K562 (cell line): ENCODE data around the gene MVK. TPM values are rescaled to one million over a fixed set of nuclear protein-coding genes. Genes with fewer than 3 reads are reported as not detected.

Experiments used
- ATAC-seq: fragments of 200-7000 bp; cut with Tn5 transposase; 3 replicates; pipeline ENCODE4 v1.9.1; 2020; ENCODE audit warnings: moderate library complexity
- BruUV-seq: library from RNA; stranded (reverse); fragments of 400-500 nt; replicated peaks from 2 replicates; lab custom pipeline; 2021; lab: Mats Ljungman, UMichigan
- CTCF ChIA-PET: fragments of 300-600 bp; formaldehyde crosslinking; extraction: SDS; loops from one replicate; lab custom pipeline; 2021; ENCODE audit warnings: low intra/inter-chr PET ratio; lab: Yijun Ruan, JAX
- POLR2A ChIA-PET: fragments of 300-600, 350-650 bp; sonication (Branson Sonifier 250); formaldehyde crosslinking; extraction: SDS; loops from one replicate; lab custom pipeline; 2021; ENCODE audit warnings: antibody characterized with exemption, inconsistent platforms; lab: Yijun Ruan, JAX
- DNase-seq, 4 experiments: peaks; one replicate each; pipeline versions ENCODE4 v3.0.0 to v3.0.0-alpha.2; 2011 to 2018; ENCODE audit warnings: low spot score in 3 of 4, mixed read lengths in 3 of 4; ENCODE audit errors: extremely low read depth in 1 of 4
- FAIRE-seq: peaks from 2 replicates; lab custom pipeline; 2011; peaks lifted over from hg19 to GRCh38; lab: Jason Lieb, UNC
- H2AFZ ChIP-seq: 2 replicates; pipeline ENCODE4 v1.6.0; 2011; ENCODE audit warnings: low read depth, low read length, control low read depth, inconsistent platforms
- H3K27ac ChIP-seq: fragments of 200-600 bp; 3 replicates; pipeline ENCODE4 v1.8.0; 2011; ENCODE audit warnings: low read depth, mild to moderate bottlenecking, control low read depth, inconsistent platforms, low read length, moderate library complexity, mixed read lengths; ENCODE audit errors: extremely low read depth
- H3K27me3 ChIP-seq, 2 experiments: fragments of 300-600 bp in 1 of 2; 2 replicates in 1 of 2; 3 replicates in 1 of 2; pipeline versions ENCODE4 v1.6.0 to v1.8.0; 2011; ENCODE audit warnings: inconsistent platforms in 2 of 2, low read length in 2 of 2, mild to moderate bottlenecking in 1 of 2, mixed read lengths in 1 of 2, moderate library complexity in 1 of 2; ENCODE audit not compliant: control insufficient read depth in 2 of 2, insufficient read depth in 2 of 2
- H3K36me3 ChIP-seq: fragments of 300-600 bp; 3 replicates; pipeline ENCODE4 v1.8.0; 2011; ENCODE audit warnings: mild to moderate bottlenecking, low read length, inconsistent platforms; ENCODE audit not compliant: control insufficient read depth, insufficient read depth
- H3K4me1 ChIP-seq, 2 experiments: fragments of 200-600 bp in 1 of 2; replicated peaks in 1 of 2; 2 replicates in 1 of 2; 3 replicates in 1 of 2; pipeline versions ENCODE4 v1.5.1 to v1.8.0; 2011; ENCODE audit warnings: inconsistent platforms in 2 of 2, low read length in 2 of 2, mild to moderate bottlenecking in 1 of 2, mixed read lengths in 1 of 2, moderate library complexity in 1 of 2; ENCODE audit not compliant: control insufficient read depth in 2 of 2, insufficient read depth in 2 of 2
- H3K4me2 ChIP-seq: 2 replicates; pipeline ENCODE4 v1.6.1; 2011; ENCODE audit warnings: low read length, control low read depth, inconsistent platforms, mixed read lengths; ENCODE audit not compliant: insufficient read depth
- H3K4me3 ChIP-seq: fragments of 200-600 bp; sonication (generic), shearing (Covaris generic); 2 replicates; pipeline ENCODE4 v1.5.1; 2016; ENCODE audit warnings: control low read depth, inconsistent platforms
- H3K79me2 ChIP-seq: fragments of 200-600 bp; 3 replicates; pipeline ENCODE4 v1.8.0; 2011; ENCODE audit warnings: low read length, inconsistent platforms; ENCODE audit not compliant: control insufficient read depth, insufficient read depth
- H3K9ac ChIP-seq, 2 experiments: 2 replicates each; pipeline versions ENCODE4 v1.6.0 to v1.6.1; 2011; ENCODE audit warnings: low read depth in 2 of 2, low read length in 2 of 2, control low read depth in 1 of 2, inconsistent platforms in 1 of 2, mild to moderate bottlenecking in 1 of 2, mixed read lengths in 1 of 2; ENCODE audit not compliant: insufficient read depth in 1 of 2
- H3K9me1 ChIP-seq: one replicate; pipeline ENCODE4 v1.6.0; 2011; ENCODE audit warnings: inconsistent platforms, mild to moderate bottlenecking, low read length, moderate library complexity; ENCODE audit not compliant: control insufficient read depth, insufficient read depth
- H3K9me3 ChIP-seq: replicated peaks from 2 replicates; pipeline ENCODE4 v1.5.1; 2011; ENCODE audit warnings: low read depth, low read length, inconsistent platforms; ENCODE audit not compliant: control insufficient read depth, insufficient read depth
- H4K20me1 ChIP-seq: replicated peaks from 2 replicates; pipeline ENCODE4 v1.6.1; 2011; ENCODE audit warnings: low read length, inconsistent platforms, mixed read lengths; ENCODE audit not compliant: control insufficient read depth, insufficient read depth
- CBX3 ChIP-seq, 2 experiments: IDR thresholded peaks; 1 replicate in 1 of 2; 2 replicates in 1 of 2; pipeline ENCODE4 v1.6.1; 2012; ENCODE audit warnings: inconsistent platforms in 2 of 2, low read length in 2 of 2, borderline replicate concordance in 1 of 2, control low read depth in 1 of 2
- ELF4 ChIP-seq: fragments of 450-650 bp; formaldehyde crosslinking; IDR thresholded peaks from 2 replicates; pipeline ENCODE4 v1.4.0; 2022; ENCODE audit warnings: missing genetic modification characterization
- EP400 ChIP-seq: fragments of 450-650 bp; IDR thresholded peaks from 2 replicates; pipeline ENCODE4 v1.6.1; 2017; ENCODE audit warnings: antibody characterized with exemption, mild to moderate bottlenecking, moderate library complexity
- GATA2 ChIP-seq: sonication (generic); formaldehyde crosslinking; IDR thresholded peaks from 2 replicates; pipeline ENCODE4 v1.4.0; 2020; ENCODE audit warnings: mild to moderate bottlenecking, missing genetic modification reagents
- SRF ChIP-seq, 2 experiments: fragments of 250-450, 450-650 bp in 1 of 2; sonication (Bioruptor Pico) in 1 of 2; sonication (generic) in 1 of 2; formaldehyde crosslinking; IDR thresholded peaks; 2 replicates each; pipeline versions ENCODE4 v1.5.0 to v1.5.1; 2020 to 2022; ENCODE audit warnings: mild to moderate bottlenecking in 1 of 2, missing genetic modification reagents in 1 of 2
- TCF3 ChIP-seq: sonication (generic); formaldehyde crosslinking; IDR thresholded peaks from 2 replicates; pipeline ENCODE4 v1.4.0; 2020; ENCODE audit warnings: mild to moderate bottlenecking, missing genetic modification reagents
- ZNF23 ChIP-seq: fragments of 250-450 bp; sonication (Bioruptor Pico); IDR thresholded peaks from 2 replicates; pipeline ENCODE4 v1.4.0; 2020; ENCODE audit warnings: mild to moderate bottlenecking
- ZNF551 ChIP-seq: fragments of 250-450 bp; sonication (Bioruptor Pico); IDR thresholded peaks from 2 replicates; pipeline ENCODE4 v1.5.0; 2021; ENCODE audit warnings: mild to moderate bottlenecking, moderate library complexity
- ZNF717 ChIP-seq: fragments of 250-450 bp; sonication (Bioruptor Pico); IDR thresholded peaks from 2 replicates; pipeline ENCODE4 v1.5.0; 2021
- WGBS: fragments of 100-300 bp; shearing (Covaris generic); methylation state at CpG from one replicate; pipeline ENCODE4 v1.1.6; 2016; ENCODE audit warnings: low coverage, mixed read lengths; ENCODE audit not compliant: insufficient coverage; ENCODE audit errors: missing lambda C conversion rate; 5-methylcytosine and 5-hydroxymethylcytosine counted together
- in situ Hi-C: fragments of 300-500 bp; cut with MboI; formaldehyde crosslinking; loops from 4 replicates; pipeline ENCODE4 v1.15.0; 2018; ENCODE audit warnings: inconsistent platforms, mixed read lengths
- intact Hi-C: fragments of 100-400 bp; cut with micrococcal nuclease; formaldehyde crosslinking; loops from 2 replicates; pipeline ENCODE4 v1.14.2; 2022
- polyA plus RNA-seq, 8 experiments: library from polyadenylated mRNA; depleted of rRNA in 4 of 8; stranded (reverse) in 5 of 8; unstranded in 3 of 8; fragments of >200 nt; fragmentation: Nextera tagmentation in 2 of 8; fragmentation: Illumina TruSeq in 1 of 8; extraction: Ambion mirVana in 2 of 8; extraction: Trizol in 1 of 8; gene quantifications; 2 replicates each; pipeline versions ENCODE4 v1.2.1 to v1.2.3, GENCODE V29; 2011 to 2014; ENCODE audit warnings: inconsistent platforms in 1 of 8, missing spikeins in 1 of 8
- total RNA-seq, 7 experiments: library from RNA; depleted of rRNA in 6 of 7; stranded (reverse); fragments of >200 nt in 6 of 7; fragmentation: Illumina TruSeq in 2 of 7; extraction: Trizol in 2 of 7; gene quantifications; 2 replicates each; pipeline versions ENCODE4 v1.2.1 to v1.2.3, GENCODE V29; 2011 to 2021; ENCODE audit warnings: low replicate concordance in 1 of 7
- TF ChIP-seq, protein P1 (sequence below), 2 experiments: fragments of 450-650 bp; conservative IDR thresholded peaks; 2 replicates each; pipeline ENCODE4 v1.6.1; 2017; ENCODE audit warnings: mild to moderate bottlenecking in 2 of 2, moderate library complexity in 2 of 2
- TF ChIP-seq, protein P2 (sequence below): fragments of 450-650 bp; IDR thresholded peaks from 2 replicates; pipeline ENCODE4 v1.6.1; 2017; ENCODE audit warnings: mild to moderate bottlenecking, moderate library complexity
- TF ChIP-seq, protein P3 (sequence below): sonication (generic); formaldehyde crosslinking; IDR thresholded peaks from 2 replicates; pipeline ENCODE4 v1.8.0; 2023; ENCODE audit warnings: mild to moderate bottlenecking, missing genetic modification reagents

MVK gene
- total and polyA plus RNA-seq, 9 of the 15 experiments (the other 6 are each of a cell fraction or from before 2014, with no cell fraction given) = 0.41 to 33.6 (median 18.8) TPM

DNA sequence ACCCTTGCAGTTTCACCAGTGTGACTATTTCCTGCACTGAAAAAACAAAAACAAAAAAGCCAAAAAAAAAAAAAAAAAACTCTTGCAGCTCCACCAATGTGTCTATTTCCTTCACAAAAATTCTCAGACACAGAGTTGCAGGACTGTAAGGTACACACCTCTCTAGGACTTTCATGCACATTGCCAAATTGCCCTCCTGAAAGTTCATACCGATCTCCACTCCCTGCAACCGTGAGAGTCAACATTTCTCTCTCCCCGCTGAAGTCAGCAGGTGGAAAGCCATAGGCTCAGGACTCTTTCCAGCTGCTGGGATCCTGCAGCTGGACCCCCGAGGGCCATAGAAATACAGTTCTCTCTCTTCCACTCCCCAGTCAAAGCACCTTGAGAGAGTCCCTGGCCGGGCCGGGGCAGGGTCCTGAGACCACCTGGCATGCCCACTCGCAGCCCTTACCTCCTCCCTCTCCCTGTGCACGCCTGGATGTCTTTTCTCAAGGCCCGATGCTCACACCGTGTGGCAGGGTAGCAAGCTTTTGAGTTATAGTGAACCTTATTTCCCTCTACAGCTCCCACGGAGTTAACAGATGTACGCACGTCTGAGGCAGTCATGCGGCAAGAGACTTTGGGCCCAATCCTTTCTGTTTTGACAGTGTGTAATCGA is 23.9 kb upstream of the MVK start:
- Histone ChIP-seq H3K27ac (no peak overlapping the region), H4K20me1 (peaks cover 19% of the 10 kb centered on the region)
- intact Hi-C loops = no loop called here
- POLR2A ChIA-PET = interaction anchor here (0.6 to 2.3 kb wide), 3 partner anchors 9 to 62 kb away, joined by 3 to 13 read pairs (median 5); partner anchors contain the start of genes MMAB and MVK
- no peak; the same call in 2 of the 3 replicates for ATAC-seq
- no peak for TF ChIP-seq EP400
- TF ChIP-seq ZNF23 = no peak
- TF ChIP-seq ELF4 = no peak
- TF ChIP-seq, protein P1, sequence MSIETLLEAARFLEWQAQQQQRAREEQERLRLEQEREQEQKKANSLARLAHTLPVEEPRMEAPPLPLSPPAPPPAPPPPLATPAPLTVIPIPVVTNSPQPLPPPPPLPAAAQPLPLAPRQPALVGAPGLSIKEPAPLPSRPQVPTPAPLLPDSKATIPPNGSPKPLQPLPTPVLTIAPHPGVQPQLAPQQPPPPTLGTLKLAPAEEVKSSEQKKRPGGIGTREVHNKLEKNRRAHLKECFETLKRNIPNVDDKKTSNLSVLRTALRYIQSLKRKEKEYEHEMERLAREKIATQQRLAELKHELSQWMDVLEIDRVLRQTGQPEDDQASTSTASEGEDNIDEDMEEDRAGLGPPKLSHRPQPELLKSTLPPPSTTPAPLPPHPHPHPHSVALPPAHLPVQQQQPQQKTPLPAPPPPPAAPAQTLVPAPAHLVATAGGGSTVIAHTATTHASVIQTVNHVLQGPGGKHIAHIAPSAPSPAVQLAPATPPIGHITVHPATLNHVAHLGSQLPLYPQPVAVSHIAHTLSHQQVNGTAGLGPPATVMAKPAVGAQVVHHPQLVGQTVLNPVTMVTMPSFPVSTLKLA (conservative IDR thresholded peaks at IDR 0.05) = no peak
- TF ChIP-seq, protein P2, sequence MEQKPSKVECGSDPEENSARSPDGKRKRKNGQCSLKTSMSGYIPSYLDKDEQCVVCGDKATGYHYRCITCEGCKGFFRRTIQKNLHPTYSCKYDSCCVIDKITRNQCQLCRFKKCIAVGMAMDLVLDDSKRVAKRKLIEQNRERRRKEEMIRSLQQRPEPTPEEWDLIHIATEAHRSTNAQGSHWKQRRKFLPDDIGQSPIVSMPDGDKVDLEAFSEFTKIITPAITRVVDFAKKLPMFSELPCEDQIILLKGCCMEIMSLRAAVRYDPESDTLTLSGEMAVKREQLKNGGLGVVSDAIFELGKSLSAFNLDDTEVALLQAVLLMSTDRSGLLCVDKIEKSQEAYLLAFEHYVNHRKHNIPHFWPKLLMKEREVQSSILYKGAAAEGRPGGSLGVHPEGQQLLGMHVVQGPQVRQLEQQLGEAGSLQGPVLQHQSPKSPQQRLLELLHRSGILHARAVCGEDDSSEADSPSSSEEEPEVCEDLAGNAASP = no peak
- no peak for TF ChIP-seq GATA2 (CRISPR knock-in tag)
- TF ChIP-seq ZNF551 (CRISPR knock-in tag) = no peak
- TF ChIP-seq, protein P3, sequence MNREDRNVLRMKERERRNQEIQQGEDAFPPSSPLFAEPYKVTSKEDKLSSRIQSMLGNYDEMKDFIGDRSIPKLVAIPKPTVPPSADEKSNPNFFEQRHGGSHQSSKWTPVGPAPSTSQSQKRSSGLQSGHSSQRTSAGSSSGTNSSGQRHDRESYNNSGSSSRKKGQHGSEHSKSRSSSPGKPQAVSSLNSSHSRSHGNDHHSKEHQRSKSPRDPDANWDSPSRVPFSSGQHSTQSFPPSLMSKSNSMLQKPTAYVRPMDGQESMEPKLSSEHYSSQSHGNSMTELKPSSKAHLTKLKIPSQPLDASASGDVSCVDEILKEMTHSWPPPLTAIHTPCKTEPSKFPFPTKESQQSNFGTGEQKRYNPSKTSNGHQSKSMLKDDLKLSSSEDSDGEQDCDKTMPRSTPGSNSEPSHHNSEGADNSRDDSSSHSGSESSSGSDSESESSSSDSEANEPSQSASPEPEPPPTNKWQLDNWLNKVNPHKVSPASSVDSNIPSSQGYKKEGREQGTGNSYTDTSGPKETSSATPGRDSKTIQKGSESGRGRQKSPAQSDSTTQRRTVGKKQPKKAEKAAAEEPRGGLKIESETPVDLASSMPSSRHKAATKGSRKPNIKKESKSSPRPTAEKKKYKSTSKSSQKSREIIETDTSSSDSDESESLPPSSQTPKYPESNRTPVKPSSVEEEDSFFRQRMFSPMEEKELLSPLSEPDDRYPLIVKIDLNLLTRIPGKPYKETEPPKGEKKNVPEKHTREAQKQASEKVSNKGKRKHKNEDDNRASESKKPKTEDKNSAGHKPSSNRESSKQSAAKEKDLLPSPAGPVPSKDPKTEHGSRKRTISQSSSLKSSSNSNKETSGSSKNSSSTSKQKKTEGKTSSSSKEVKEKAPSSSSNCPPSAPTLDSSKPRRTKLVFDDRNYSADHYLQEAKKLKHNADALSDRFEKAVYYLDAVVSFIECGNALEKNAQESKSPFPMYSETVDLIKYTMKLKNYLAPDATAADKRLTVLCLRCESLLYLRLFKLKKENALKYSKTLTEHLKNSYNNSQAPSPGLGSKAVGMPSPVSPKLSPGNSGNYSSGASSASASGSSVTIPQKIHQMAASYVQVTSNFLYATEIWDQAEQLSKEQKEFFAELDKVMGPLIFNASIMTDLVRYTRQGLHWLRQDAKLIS (CRISPR knock-in tag) = no peak
- no peak for TF ChIP-seq SRF (CRISPR knock-in tag; IDR thresholded peaks at IDR 0.05)
- no peak for TF ChIP-seq ZNF717 (CRISPR knock-in tag)
- no peak for TF ChIP-seq CBX3 (IDR thresholded peaks at IDR 0.05; ENCODE audit: borderline replicate concordance in 1 of 2, low read length in 2 of 2)
- no peak for TF ChIP-seq TCF3 (CRISPR knock-in tag)
- TF ChIP-seq, all 486 proteins: peak for 0
- Histone ChIP-seq H3K36me3 (no peaks in the 10 kb centered on the region), H3K9me1 (no peaks in the 10 kb centered on the region), H3K79me2 (no peaks in the 10 kb centered on the region), H3K4me1 (no peaks in the 10 kb centered on the region; a peak in 1 of 5 replicates), H3K4me3 (no peak overlapping the region), H3K9me3 (no peaks in the 10 kb centered on the region), H3K9ac (no peak overlapping the region), H3K27me3 (peaks cover 49 to 81% of the 10 kb centered on the region in 2 experiments), H2AFZ (no peak overlapping the region), H3K4me2 (no peak overlapping the region)
- DNase-seq = no peak
- in situ Hi-C loops = no loop called here
- BruUV-seq = no TSS peak
- 3% methylated on average over 15 of the region's 15 CpGs for WGBS
- CTCF ChIA-PET = no interaction called here
- no peak for FAIRE-seq
